Measurements from ENCODE around the gene LIPC. TPM values are rescaled to one million over a fixed set of nuclear protein-coding genes. Genes with fewer than 3 reads are reported as not detected.

Gene LIPC
- total RNA-seq, 1 experiment from 2014 or later, result 0.55 TPM

DNA sequence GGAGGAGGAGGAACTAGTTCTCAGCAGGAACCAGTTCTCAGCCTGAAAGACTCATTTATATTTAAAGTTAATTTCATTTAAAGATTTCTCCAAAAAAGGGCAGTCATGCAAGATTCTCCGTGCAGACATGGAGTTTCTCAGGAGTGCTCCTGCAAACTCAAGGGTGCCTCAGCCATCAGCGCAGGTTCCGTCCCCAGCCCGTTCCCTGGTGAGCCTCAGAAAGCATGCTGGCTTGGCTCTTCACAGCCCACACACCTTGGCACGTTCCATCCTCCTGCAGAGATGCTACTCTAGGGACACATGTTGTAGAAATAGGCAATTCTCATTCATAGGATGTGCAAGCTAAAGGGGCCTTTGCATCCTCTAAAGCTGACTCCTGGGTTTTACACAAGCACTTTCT lies 123.0 kb downstream of the LIPC start:
- no peak for DNase-seq (ENCODE audit: low spot score)

DNA sequence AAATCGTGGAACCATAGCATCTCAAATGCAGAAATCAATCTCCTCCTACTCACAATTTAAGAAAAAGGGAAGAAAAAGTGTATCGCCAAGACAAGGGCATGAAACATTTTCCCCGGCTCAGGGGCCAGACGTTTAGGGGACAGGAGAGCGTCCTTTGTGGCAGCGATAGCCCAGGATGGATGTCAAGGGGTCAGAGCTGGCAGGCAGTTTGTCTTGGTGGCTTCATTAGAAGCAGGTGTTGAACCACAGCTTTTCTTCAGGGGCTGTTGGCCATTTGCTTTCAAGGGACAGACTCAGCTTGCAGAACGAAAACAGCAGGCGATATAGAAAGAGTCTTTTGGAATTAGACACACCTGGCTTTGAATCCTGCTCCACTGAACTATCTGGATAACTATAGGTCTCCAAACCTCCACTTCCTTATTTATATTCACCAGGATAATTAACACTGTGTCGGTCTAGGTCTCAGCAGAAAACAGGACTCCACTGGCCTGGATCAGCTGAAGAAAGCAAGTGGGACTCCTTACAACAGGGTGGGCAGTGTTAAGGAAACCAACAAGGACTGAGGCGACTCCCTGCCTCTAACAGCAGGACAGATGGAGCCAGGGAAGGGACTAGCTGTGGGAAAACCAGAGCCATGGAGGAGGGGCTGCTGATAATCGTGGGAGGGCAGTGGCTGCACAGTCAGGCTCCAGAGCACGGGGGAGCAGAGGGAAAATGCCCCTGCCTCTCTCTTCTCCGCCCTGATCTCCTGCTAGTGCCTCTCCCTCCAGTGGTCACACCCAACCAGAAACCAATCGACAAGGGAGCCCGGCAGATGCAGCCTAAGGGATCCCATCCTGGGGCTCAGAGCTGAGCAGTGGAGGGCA lies 123.6 kb downstream of the LIPC start:
- no peak for DNase-seq (ENCODE audit: low spot score)

DNA sequence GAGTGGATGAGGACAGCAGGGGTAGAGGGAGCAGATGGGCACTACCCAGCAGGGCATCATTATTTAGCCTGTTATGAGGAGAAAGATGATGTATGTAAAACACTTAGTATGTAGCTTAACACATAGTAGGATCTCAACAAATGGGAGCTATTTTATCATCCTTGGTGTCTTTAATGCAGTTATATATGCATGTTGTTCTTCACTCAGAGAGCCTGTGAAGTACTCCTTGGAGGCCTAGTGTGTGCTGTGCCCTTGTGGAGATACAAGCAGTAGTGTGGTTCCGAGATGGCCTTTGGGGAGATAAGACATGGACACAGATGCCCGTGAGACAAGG lies 124.2 kb downstream of the LIPC start:
- no peak for DNase-seq (ENCODE audit: low spot score)

DNA sequence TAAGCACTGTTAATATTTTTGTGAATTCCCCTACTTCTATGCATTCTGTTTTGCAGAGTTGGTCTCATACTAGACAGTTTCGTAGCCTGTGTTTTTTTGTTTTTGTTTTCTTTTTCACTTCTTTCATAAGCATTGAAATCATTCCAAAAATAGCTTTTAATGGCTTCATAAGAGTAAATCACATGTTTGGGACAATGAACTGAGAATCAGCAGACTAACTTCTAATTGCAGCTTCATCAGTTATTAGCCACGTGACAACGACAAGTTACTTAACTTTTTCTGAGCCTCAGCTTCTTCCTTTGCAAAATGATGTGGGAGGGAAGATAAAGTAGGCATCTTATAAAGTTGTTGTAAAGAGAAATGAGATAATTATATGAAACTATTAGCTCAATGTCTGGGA lies 124.8 kb downstream of the LIPC start:
- no peak for DNase-seq (ENCODE audit: low spot score)

DNA sequence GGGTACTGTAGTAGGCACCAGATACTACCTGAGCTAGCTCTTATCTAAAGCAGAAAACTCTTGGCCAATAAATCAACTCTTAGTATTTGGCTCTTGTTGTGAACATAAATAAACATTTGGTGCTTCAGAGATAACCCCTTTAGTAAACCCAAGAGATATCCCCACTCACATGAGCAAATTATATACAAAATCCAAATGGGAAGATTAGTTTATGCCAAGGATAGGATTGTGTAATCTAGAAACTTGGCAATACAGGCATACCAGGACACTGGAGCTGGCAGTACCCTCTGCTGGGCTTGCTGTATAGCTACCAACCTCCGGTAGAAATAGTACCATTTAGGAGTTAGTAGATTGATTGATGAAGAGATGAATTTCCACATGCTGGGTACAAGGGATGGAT lies 127.0 kb downstream of the LIPC start:
- no peak for DNase-seq (ENCODE audit: low spot score)

DNA sequence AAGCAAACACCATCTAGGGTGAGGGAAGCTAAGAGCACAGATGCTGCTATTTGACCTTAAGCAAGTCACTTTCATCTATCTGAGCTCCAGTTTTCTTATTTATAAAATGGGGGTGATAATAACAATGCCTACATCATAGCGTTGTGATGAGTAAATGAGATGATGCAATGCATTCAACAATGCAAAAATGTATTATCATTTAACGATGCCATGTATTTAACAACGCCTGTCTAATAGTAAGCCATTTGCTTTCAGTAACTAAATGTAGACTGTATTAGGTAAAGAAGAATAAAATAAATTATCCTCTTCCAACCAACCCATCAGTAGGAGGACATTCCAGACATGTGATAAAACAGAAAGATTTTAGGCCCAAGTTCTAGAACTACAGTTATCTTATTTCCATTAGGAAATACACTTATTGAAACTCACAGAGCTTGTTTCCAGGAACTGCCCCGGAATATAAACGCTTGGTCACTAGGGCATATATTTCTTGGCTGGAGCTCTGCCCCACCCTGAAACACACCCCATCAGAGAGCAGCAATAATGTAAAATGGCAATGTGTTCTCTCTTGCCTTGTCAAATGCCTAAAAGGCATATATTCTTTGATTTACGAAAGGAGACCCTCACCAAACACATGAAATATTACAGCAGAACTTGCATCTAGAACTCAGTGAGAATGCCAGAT lies 128.3 kb downstream of the LIPC start:
- no peak for DNase-seq (ENCODE audit: low spot score)

DNA sequence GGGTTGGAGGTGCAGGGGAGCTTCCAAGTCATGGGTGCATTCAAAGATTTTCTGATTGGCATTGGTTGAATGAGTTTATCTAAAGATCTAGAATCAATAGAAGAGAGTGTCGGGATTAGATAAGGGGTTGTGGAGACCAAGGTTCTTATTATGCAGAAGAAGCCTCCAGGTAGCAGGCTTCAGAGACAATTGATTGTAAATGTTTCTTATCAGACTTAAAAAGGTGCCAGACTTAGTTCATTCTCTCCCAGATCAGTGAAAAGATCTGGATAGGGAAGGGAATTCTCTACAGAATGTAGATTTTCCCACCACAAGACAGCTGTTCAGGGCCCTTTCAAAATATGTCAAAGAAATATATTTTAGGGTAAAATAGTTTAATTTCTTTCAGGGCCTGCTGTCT lies 129.5 kb downstream of the LIPC start:
- DNase-seq (ENCODE audit: low spot score), result no peak

DNA sequence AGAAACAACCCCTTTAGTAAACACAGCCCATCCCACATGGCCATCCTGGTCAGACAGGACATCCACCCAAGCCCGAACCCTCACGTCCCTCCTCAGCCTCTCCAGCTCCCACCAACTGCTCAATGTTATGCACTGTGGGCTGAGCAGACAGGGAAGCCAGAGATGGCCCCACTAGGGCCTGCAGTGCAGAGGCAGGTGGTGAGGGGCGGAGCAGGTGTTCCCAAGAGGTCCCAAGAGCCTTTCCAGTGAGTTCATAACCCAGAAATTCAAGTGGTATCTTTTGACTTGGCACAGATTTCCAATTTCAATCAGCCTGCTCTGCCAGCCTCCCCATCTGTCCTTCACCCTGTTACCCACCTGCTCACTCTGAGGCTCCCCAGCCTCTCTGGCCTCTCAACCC lies 130.3 kb downstream of the LIPC start:
- DNase-seq (ENCODE audit: low spot score), result no peak

DNA sequence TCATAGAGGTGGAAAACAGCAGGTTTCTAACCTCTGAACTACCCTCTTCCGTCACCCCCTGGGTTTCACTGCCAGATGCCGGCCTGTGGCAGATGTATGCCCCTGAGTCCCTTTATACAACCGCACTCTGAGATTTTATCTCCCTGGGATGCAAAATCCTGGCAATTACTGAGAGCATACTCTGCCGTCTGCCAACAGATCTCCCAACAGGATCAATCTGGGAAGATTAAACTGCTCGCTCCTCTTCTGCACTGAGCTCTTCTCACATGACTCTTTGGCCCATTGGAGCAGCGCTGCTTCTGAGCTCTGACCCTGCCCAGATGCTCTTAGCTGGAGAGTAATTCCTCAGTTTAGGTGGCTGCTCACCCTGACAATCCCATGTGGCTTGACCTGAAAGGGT lies 133.2 kb downstream of the LIPC start:
- no peak for DNase-seq (ENCODE audit: low spot score)

DNA sequence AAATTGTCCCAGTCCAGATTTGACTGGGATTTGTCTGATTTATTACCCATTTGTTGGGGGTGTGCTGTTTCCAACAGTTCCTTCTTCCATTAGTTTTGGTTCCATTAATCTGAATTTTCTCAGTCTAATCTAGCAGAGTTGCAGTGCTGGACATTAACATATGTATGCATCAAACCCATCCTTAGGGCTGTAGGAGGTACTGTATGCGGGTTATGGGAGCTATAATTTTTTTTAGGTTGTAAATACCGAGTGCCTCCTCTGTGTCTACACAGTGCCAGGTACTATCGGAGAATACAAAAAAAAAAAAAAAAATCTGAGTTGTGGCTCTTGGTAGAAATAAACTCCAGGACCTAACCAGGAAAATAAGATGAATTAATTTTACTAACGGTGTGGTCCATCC lies 133.8 kb downstream of the LIPC start:
- DNase-seq (ENCODE audit: low spot score), result no peak

DNA sequence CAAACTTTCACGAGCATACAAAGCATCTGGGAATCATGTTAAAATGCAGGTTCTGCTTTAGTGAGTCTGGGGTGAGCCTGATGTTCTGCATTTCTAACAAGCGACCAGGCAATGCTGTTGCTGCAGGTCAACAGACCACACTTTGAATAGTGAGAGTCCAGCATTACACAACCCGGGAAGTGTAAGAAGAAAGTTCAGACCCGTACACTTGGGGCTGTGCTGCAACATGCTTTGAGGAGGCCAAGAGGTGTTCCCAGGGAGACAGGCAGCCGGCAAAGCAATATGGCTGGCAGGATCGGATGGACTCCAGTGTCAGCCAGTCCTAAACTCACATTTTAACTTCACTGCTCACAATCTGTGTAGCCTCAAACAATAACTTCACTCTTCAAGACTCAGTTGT lies 134.2 kb downstream of the LIPC start:
- no peak for DNase-seq (ENCODE audit: low spot score)

DNA sequence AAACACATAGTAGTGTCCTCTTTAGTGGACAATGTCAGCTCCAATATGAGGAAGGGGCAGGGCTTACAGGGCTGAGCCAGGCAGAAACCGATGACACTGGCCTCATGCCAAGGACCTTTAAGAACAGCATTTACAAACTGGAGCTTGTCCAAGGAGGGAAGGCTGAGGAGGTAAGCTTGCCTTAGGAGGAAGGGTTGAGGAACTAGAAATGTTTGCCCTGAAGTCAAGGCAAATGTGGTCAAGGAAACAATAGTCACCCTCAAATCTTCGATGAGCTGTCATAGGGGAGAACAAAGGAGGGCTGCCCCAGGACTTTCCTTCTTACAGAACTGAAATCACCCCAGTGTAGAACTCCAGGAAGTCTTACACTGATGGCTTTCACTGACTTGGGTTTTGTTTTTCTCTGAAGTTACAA lies 136.4 kb downstream of the LIPC start:
- DNase-seq (ENCODE audit: low spot score), result no peak

DNA sequence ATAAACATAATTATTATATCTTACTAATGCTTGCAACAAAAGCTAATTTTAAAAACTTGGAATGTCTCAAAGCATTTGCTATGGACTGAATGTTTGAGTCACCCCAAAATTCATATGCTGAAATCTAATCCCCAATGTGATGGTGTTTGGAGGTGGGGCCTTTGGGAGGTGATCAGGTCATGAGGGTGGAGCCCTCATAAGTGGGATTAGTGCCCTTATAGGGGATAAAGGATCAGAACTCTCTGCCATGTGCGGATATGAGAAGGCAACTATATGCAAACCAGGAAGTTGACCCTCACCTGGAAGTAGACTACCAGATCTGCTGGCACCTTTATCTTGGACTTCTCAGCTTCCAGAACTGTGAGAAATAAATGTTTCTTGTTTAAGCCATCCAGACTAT lies 137.7 kb downstream of the LIPC start:
- DNase-seq (ENCODE audit: low spot score), result no peak

DNA sequence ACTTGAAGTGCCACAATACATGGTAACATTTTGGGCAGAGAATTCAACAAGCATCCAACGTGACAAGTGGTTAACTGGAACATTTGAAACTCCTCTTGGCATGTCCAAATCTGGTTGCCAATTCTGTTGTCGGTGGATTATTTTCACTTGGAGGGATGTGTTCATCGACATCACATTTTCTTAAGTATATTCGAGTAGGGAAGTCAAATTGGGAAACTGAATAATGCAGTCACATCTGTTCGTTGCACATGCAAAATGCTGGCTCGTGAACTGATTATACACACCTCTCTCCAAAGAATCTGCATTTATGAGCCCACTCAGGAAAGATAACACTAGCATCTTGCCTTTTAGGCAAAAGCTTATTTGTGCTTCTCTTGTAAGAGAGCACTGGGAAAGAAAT lies 139.7 kb downstream of the LIPC start:
- no peak for DNase-seq (ENCODE audit: low spot score)

DNA sequence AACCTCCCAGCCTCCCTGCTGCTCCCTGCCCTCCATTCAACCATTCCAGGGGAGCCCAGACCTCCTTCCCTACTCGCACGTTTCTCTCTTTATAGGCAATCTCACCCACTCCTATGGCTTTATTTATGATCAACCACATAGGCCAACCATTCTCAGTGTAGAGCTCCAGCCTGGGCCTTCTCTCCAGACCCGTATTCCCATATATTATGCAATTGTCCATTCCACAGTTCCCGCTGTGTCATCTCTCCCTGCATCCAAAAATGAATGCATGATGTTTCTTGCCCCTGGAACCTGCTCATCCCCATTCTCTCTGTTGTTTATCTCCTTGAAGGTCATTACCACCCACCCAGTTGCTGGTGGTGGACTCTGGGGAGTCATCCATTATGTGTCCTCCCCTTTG lies 140.7 kb downstream of the LIPC start:
- no peak for DNase-seq (ENCODE audit: low spot score)

DNA sequence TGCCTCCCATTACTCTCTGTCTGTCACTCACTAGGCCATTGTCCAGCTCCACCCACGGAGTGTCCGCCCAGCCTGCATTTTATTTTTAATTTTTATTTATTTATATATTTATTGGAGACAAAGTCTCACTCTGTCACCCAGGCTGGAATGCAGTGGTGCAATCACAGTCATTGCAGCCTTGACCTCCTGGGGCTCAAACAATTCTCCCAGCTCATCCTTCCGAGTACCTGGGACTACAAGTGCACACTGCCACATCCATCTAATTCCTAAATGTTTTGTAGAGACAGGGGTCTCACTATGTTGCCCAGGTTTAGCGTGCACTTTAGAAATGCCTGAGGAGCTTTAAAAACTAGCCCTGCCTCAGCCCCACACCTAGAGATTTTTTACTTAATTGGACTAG lies 141.5 kb downstream of the LIPC start:
- DNase-seq (ENCODE audit: low spot score), result no peak

DNA sequence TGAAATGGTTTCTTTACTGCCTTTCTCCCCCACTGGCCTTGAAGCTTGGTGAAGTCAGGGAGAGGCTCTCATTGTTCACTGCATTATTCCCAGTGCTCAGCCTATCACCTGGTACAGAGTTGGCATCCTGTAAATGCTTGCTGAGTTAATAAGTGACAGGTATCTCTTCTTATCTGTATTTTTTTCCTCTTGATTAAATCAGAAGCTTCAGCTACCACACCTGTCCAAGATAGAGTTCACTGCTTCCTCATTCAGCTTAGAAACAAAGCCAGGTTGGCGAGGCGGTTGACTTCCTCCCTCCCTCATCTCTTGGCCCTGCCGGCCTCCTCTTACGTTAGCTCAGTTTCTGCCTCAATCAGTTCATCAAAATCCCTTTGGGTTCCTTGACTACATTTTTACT lies 142.8 kb downstream of the LIPC start:
- no peak for DNase-seq (ENCODE audit: low spot score)

DNA sequence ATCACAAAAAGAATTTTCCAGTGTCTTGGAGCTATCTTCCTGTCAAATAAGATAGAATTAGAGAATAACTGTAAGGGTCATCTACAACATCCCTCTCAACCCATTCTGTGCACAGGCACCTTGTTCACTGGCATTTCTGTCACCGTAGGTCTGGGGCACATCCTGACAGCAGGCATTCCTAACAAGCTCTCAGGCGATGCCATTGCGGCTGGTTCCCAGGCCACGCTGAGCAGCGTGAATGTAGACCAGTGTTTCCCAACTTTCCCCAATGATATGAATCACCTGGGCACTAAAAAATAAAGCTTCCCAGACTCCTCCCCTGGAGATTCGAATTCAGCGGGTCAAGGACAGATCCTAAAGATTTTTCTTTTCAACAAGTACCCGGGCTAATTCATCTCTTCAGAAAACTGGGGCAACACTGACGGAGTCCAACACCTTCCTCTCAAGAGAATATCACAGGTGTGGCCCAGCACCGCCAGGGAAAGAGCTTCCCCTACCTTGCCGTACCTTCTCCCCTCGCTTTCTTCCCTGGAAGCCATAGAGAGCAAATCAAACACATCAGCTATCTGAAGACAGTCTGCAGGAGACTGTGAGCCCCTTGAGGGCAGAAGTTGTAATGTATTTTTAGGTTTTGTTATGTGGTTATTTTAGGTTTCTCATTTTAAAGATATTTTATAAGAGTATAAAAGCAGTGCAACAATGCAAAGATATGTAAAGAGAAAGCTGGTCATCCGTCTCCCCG lies 143.4 kb downstream of the LIPC start:
- DNase-seq (ENCODE audit: low spot score), result no peak

DNA sequence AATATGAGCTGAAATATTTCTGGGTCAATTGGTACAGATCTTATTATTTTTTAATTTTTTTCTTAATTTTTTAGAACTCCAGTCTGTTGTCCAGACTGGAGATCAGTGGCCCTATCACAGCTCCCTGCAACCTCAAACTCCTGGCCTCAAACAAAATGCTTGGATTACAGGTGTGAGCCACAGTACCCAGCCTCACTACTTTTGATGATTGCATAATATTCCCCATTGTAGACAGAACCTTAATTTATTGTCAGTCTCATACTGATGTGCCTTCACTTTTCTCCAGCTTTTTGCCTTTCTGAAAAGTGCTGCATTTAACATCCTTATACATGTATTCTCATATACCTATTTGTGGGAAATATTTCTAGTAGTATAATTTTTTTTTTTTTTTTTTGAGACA lies 144.9 kb downstream of the LIPC start:
- no peak for DNase-seq (ENCODE audit: low spot score)

DNA sequence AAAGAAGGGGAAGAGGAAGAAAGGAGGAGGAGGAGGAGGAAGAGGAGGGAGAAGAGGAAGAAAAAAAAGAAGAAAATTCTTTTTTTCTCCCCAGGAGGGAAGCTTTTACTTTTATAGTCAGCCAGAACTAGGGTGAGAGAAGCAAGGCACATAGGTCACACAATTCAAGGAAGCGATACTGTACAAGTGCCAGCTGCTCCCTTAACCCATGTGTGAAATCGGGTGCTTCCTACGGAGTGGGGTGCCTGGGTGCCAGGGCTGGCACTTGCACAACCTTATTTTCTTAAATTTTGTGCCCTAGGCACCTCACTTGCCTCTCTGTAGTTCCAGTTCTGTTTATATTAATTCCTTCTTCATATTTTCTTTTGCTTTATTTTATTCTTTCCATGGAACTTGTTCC lies 150.4 kb downstream of the LIPC start:
- no peak for DNase-seq (ENCODE audit: low spot score)

DNA sequence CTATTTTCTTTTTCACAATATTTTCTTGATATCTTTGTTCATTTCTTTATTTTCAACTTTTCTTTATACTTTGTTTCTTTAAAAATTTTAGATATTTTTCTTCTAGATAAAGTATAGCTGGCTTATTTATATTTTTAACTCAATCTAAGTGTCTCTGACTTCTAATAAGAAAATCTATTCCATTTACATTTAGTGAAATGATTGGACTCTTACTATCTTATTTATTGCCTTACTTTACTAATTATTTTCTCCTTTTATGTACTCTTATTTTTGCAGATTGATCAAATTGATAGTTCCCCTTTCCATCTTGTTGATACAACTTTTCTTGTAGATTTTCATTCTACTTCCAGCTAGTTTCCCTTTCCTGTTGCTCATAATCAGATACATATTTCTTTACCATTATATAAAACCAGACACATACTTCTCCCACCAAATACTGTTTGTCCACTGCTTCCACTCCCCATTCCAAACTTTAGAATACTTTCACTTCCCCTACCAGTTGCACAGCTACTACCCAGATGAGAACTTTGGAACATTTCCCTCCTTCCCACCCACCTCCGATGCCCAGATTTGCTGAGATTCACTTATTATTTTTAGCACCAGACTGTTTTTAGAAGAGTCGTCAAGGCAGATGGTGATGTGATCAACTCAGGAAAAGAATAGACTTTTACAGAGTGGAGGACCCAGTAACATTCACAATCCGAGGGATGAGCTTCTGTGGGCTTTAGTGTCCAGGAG lies 151.5 kb downstream of the LIPC start:
- DNase-seq (ENCODE audit: low spot score), result no peak

DNA sequence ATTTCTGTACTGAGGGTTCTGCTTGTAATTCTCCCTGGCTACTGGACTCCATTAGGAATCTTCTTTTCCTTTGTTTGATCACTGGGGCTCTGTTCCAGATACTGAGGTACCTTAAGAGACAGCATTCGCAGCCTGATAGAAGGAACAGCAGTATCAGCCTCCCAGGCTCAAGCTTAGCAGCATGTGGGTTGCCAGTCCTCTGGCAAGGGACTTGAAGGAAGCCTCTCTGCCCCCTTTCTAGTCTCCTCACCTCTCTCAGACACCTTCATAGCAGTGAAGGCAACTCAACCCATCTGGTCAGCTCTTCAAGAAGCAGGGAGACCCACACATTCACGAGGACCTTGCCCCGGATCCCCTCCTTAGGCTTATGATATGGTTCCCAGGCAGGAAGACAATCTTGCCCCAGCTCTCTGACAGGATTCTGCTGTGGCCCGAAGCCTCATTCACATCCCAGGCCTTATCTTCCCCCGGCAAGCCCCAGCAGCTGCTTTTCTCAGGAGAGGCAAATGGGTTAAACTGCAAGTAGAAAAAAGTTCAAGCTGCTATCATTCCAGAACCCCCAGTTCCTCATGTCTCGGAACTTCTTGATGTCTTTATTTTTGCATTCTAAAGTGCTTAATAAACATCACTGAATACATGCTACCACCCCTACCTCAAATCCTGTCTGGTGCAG lies 153.1 kb downstream of the LIPC start:
- no peak for DNase-seq (ENCODE audit: low spot score)
